Astrocyte of the spinal cord (primary cell): ENCODE measurements around the gene TSPAN11.

Source experiments
- DNase-seq: peaks from one replicate; pipeline ENCODE4 v3.0.0; 2011; ENCODE audit warnings: low read depth, low spot score
- H3K4me3 ChIP-seq: 2 replicates; pipeline ENCODE4 v1.5.1; 2011; ENCODE audit warnings: low read depth, mild to moderate bottlenecking, low read length, moderate library complexity
- CTCF ChIP-seq: IDR thresholded peaks from 2 replicates; pipeline ENCODE4 v1.5.1; 2012; ENCODE audit warnings: low read depth, mild to moderate bottlenecking, low read length, inconsistent platforms
- in situ Hi-C: cut with HindIII; loops from 2 replicates; pipeline ENCODE4 v1.10.0; 2017; ENCODE audit warnings: low sequenced_read_pairs

Gene TSPAN11

GRCh38 chr12:30953257-30953656, 26.7 kb downstream of the TSPAN11 start:
- no peak overlapping the region for H3K4me3 ChIP-seq

GRCh38 chr12:30953951-30954751, 27.6 kb downstream of the TSPAN11 start:
- DNase-seq, result no peak
- H3K4me3 ChIP-seq, result no peak overlapping the region
- in situ Hi-C loops, result no loop called here
- TF ChIP-seq CTCF, result no peak

More at GRCh38 chr12:30953257-30953656, 26.7 kb downstream of the TSPAN11 start:
- no peak for DNase-seq
- in situ Hi-C loops, result no loop called here
- no peak for TF ChIP-seq CTCF

- in situ Hi-C loops, result no loop called here
- TF ChIP-seq CTCF, result no peak
- no peak for DNase-seq
- H3K4me3 ChIP-seq, result no peak overlapping the region
Observed at GRCh38 chr12:30955214-30955613, 28.7 kb downstream of the TSPAN11 start.

GRCh38 chr12:30959110-30959710, 32.7 kb downstream of the TSPAN11 start:
- in situ Hi-C loops, result no loop called here

GRCh38 chr12:30959778-30960177, 33.2 kb downstream of the TSPAN11 start:
- H3K4me3 ChIP-seq, result no peak overlapping the region
- in situ Hi-C loops, result no loop called here
- TF ChIP-seq CTCF, result no peak
- DNase-seq, result no peak

More at GRCh38 chr12:30959110-30959710, 32.7 kb downstream of the TSPAN11 start:
- no peak overlapping the region for H3K4me3 ChIP-seq
- no peak for DNase-seq
- no peak for TF ChIP-seq CTCF

- in situ Hi-C loops, result no loop called here
- no peak for DNase-seq
- TF ChIP-seq CTCF, result no peak
- no peak overlapping the region for H3K4me3 ChIP-seq
Observed at GRCh38 chr12:30961030-30961429, 34.5 kb downstream of the TSPAN11 start.
